Stimulated activated CD4-positive, alpha-beta T cell treated with anti-CD3 and anti-CD28 coated beads, TNF-alpha, amount 100 ng/mL, for 4 hours (primary cell): ENCODE data around the gene DNAJB6.

Source experiments
- DNase-seq, 3 experiments: peaks; one replicate each; pipeline ENCODE4 v3.0.0-alpha.2; 2020; ENCODE audit warnings: low read depth in 3 of 3

Gene DNAJB6

GRCh38 chr7:157427811-157428553 lies 91.2 kb downstream of the DNAJB6 start:
- no peak for DNase-seq

GRCh38 chr7:157428554-157428945 lies 91.7 kb downstream of the DNAJB6 start:
- no peak for DNase-seq

- DNase-seq = no peak
These were observed 92.3 kb downstream of the DNAJB6 start for GRCh38 chr7:157429001-157429679.

- no peak for DNase-seq
These were observed 92.9 kb downstream of the DNAJB6 start for GRCh38 chr7:157429680-157430224.

- DNase-seq = no peak
These were observed 93.9 kb downstream of the DNAJB6 start for GRCh38 chr7:157430721-157431120.

- no peak for DNase-seq
These were observed 94.6 kb downstream of the DNAJB6 start for GRCh38 chr7:157431173-157431950.

GRCh38 chr7:157431951-157432540 lies 95.2 kb downstream of the DNAJB6 start:
- no peak for DNase-seq

GRCh38 chr7:157432541-157432956 lies 95.7 kb downstream of the DNAJB6 start:
- DNase-seq = no peak

- peak; percentile 29 to 34 (median 32) for DNase-seq
These were observed 96.3 kb downstream of the DNAJB6 start for GRCh38 chr7:157432957-157433576.

GRCh38 chr7:157433628-157434027 lies 96.8 kb downstream of the DNAJB6 start:
- DNase-seq = no peak

GRCh38 chr7:157434231-157434630 lies 97.4 kb downstream of the DNAJB6 start:
- DNase-seq = no peak

- no peak for DNase-seq
These were observed 97.9 kb downstream of the DNAJB6 start for GRCh38 chr7:157434701-157435100.

GRCh38 chr7:157436076-157436475 lies 99.3 kb downstream of the DNAJB6 start:
- no peak for DNase-seq

- no peak for DNase-seq
These were observed 100.1 kb downstream of the DNAJB6 start for GRCh38 chr7:157436763-157437480.

- no peak for DNase-seq
These were observed 100.8 kb downstream of the DNAJB6 start for GRCh38 chr7:157437519-157438061.

- DNase-seq = no peak
These were observed 101.6 kb downstream of the DNAJB6 start for GRCh38 chr7:157438121-157439025.

- no peak for DNase-seq
These were observed 102.3 kb downstream of the DNAJB6 start for GRCh38 chr7:157439149-157439548.

GRCh38 chr7:157439761-157440160 lies 103.0 kb downstream of the DNAJB6 start:
- no peak for DNase-seq

GRCh38 chr7:157440346-157441022 lies 103.7 kb downstream of the DNAJB6 start:
- DNase-seq = no peak
